HL-60 (cell line): ENCODE measurements around the gene PICALM.

Experiments
- CTCF ChIP-seq: IDR thresholded peaks from one replicate; pipeline ENCODE4 v1.5.1; 2011; ENCODE audit warnings: low read length, control low read depth, inconsistent platforms; ENCODE audit not compliant: insufficient read depth
- GABPA ChIP-seq: IDR thresholded peaks from 2 replicates; pipeline ENCODE4 v1.6.1; 2012; ENCODE audit warnings: low read depth
- POLR2AphosphoS5 ChIP-seq: IDR thresholded peaks from 2 replicates; pipeline ENCODE4 v1.6.1; 2012; ENCODE audit warnings: low read depth
- REST ChIP-seq: IDR thresholded peaks from 2 replicates; pipeline ENCODE4 v1.6.1; 2012; ENCODE audit warnings: low read depth; ENCODE audit not compliant: insufficient replicate concordance

GRCh38 chr11:86043765-86044503, 24.9 kb downstream of the PICALM start:
- TF ChIP-seq CTCF (no peak), GABPA (no peak), POLR2AphosphoS5 (no peak), REST (no peak)
